ENCODE data around the gene WFDC1. TPM values are rescaled to one million over a fixed set of nuclear protein-coding genes. Genes with fewer than 3 reads are reported as not detected.

WFDC1 gene, protein sequence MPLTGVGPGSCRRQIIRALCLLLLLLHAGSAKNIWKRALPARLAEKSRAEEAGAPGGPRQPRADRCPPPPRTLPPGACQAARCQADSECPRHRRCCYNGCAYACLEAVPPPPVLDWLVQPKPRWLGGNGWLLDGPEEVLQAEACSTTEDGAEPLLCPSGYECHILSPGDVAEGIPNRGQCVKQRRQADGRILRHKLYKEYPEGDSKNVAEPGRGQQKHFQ
- polyA plus RNA-seq (2013, experiment 1 of 4), result not detected
- polyA plus RNA-seq (2013, experiment 2 of 4), result not detected
- 0.16 TPM for polyA plus RNA-seq (2013, experiment 3 of 4)
- polyA plus RNA-seq (2013, experiment 4 of 4), result 0.12 TPM

DNA sequence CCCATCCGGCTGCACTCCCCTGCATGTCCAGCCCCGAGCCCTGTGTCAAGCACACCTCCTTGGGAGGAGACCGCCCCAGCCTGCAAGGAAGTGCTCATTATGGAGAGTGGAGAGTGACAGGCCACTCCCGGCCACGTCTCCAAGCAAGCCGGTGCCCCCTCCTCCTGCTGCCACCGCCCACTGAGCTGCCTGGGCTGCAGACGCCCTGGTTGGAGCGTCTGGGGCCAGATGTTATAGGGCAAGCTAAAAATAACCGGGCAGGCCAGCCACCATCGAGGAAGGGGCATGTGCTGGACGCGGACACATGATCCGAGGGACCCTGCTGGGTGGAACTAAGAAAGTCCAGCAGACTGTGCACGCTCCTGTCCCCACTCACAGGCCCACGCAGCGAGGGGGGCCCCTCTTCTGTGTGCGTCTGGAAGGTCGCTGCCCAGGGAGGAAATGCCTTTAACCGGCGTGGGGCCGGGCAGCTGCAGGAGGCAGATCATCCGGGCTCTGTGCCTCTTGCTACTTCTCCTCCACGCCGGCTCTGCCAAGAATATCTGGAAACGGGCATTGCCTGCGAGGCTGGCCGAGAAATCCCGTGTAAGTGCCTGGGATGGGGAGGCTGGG lies at the start of gene WFDC1:
Gene WFDC1, plus strand, starts transcription at position 348 of the 612 bp plus-strand sequence. Its CDS starts 94 bp downstream, at position 442.
- no peak within 1 kb of the TSS for H3K4me3 ChIP-seq (ENCODE audit: insufficient read depth, low read depth, low read length)
- 50 to 54% methylated on average over 29 of the region's 29 CpGs for WGBS, 2 experiments
- H3K27ac ChIP-seq (ENCODE audit: insufficient read depth, low read depth, low read length, poor library complexity, severe bottlenecking), result no peak within 1 kb of the TSS
- no peaks in the 10 kb centered on the region for H3K9me3 ChIP-seq (ENCODE audit: control insufficient read depth, low read length)
- H3K4me1 ChIP-seq (ENCODE audit: control insufficient read depth, insufficient read depth, low read length), result peaks cover 15% of the 10 kb centered on the region
- H3K36me3 ChIP-seq (ENCODE audit: control insufficient read depth, insufficient read depth, low read length), result no peaks in the 10 kb centered on the region
- H3K27me3 ChIP-seq (ENCODE audit: control insufficient read depth, insufficient read depth, low read length, poor library complexity, severe bottlenecking), result no peaks in the 10 kb centered on the region

DNA sequence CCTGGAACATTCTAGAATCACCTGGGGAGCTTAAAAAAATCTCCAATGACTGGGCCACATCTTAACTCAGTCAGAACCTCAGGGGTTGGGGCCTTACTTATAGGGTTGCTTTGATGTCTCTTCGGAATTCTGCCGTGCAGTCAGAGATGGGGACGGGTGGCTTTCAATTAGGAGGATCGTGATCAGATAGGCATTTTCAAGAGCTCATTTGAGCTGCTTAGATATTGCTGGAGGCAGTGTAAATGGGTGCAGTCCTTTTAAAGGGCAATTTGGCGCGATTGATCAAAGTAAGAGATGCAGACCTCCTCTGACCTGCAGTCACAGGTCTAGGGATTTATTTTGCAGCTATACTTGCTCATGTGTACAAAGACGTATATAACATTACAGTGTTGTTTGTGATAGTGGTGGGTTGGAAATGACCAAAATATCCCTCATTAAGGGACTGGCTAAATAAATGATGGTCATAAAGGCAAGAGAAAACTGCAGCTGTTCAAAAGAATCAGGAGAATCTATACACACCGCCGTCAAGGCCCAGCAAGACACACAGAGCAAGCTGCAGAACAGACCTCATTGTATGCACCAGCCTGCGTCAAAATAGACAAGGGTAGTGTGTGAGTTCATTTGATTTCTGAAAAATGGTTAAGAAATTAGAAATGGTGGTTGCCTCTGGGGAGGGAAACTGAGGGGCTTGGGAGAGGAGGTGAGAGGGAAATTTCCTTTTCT lies 48.6 kb upstream of the WFDC1 start:
- H3K27ac ChIP-seq (ENCODE audit: insufficient read depth, low read depth, low read length, poor library complexity, severe bottlenecking), result no peak overlapping the region
- no peaks in the 10 kb centered on the region for H3K36me3 ChIP-seq (ENCODE audit: control insufficient read depth, insufficient read depth, low read length)
- H3K4me3 ChIP-seq (ENCODE audit: insufficient read depth, low read depth, low read length), result no peak overlapping the region
- H3K9me3 ChIP-seq (ENCODE audit: control insufficient read depth, low read length), result no peaks in the 10 kb centered on the region
- WGBS, 2 experiments, result 95 to 97% methylated on average over 10 of the region's 10 CpGs
- no peaks in the 10 kb centered on the region for H3K4me1 ChIP-seq (ENCODE audit: control insufficient read depth, insufficient read depth, low read length)
- H3K27me3 ChIP-seq (ENCODE audit: control insufficient read depth, insufficient read depth, low read length, poor library complexity, severe bottlenecking), result no peaks in the 10 kb centered on the region

DNA sequence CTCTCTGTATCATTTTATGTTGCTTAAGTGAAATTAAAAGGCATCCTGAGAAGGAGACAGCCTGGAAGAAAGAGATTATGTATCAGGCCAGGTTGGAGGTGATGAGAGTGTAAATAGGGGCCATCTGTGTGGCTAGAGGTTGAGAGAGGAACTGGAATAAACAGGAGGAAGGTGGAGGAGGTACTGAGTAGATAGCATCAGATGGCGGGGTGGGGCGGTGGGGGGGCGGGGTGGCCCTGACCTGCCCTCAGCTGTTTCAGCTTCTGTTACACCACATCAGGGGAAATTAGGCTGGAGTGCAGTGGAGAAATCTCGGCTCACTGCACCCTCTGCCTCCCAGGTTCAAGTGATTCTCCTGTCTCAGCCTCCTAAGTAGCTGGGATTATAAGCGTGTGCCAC lies 48.0 kb upstream of the WFDC1 start:
- H3K27ac ChIP-seq (ENCODE audit: insufficient read depth, low read depth, low read length, poor library complexity, severe bottlenecking), result no peak overlapping the region
- H3K27me3 ChIP-seq (ENCODE audit: control insufficient read depth, insufficient read depth, low read length, poor library complexity, severe bottlenecking), result no peaks in the 10 kb centered on the region
- no peaks in the 10 kb centered on the region for H3K36me3 ChIP-seq (ENCODE audit: control insufficient read depth, insufficient read depth, low read length)
- WGBS, 2 experiments, result 87 to 93% methylated on average over 5 of the region's 5 CpGs
- no peak overlapping the region for H3K4me3 ChIP-seq (ENCODE audit: insufficient read depth, low read depth, low read length)
- H3K9me3 ChIP-seq (ENCODE audit: control insufficient read depth, low read length), result no peaks in the 10 kb centered on the region
- H3K4me1 ChIP-seq (ENCODE audit: control insufficient read depth, insufficient read depth, low read length), result no peaks in the 10 kb centered on the region

DNA sequence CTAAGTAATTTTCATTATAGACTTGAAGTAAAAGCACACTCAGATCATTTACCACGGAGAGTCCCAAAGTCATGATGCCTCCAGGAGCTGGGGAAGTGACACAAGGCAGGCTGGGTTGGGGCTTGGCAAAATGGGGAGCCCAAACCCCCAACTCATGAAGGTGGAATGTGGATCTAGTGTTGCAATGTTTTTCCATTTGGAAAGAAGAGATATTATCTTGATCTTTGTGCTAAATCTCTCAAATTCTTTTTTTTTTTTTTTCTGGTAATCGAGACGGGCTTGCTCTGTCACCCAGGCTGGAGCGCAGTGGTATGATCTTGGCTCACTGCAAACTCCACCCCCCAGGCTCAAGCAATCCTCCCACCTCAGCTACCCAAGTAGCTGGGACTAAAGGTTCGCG lies 47.3 kb upstream of the WFDC1 start:
- no peaks in the 10 kb centered on the region for H3K36me3 ChIP-seq (ENCODE audit: control insufficient read depth, insufficient read depth, low read length)
- 93 to 94% methylated on average over 6 of the region's 6 CpGs for WGBS, 2 experiments
- no peaks in the 10 kb centered on the region for H3K9me3 ChIP-seq (ENCODE audit: control insufficient read depth, low read length)
- H3K27me3 ChIP-seq (ENCODE audit: control insufficient read depth, insufficient read depth, low read length, poor library complexity, severe bottlenecking), result no peaks in the 10 kb centered on the region
- H3K27ac ChIP-seq (ENCODE audit: insufficient read depth, low read depth, low read length, poor library complexity, severe bottlenecking), result no peak overlapping the region
- no peak overlapping the region for H3K4me3 ChIP-seq (ENCODE audit: insufficient read depth, low read depth, low read length)
- peaks cover 1% of the 10 kb centered on the region for H3K4me1 ChIP-seq (ENCODE audit: control insufficient read depth, insufficient read depth, low read length)

DNA sequence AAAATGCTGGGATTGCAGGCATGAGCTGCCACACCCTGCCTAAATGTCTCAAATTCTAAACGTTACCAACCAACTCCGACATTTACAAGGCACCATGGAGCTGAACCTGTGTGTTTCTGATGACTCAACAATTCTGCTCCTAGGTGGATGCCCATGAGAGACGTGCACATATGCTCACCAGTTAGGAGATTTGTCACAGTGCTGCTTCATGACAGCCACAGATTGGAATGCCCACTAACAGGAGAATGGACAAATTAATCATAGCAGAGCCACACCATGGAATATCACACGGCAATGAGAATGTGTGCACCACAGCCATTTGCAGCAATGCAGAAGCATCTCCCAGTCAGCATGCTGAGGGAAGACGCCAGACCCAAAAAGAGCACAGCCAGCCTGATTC lies 46.8 kb upstream of the WFDC1 start:
- H3K4me3 ChIP-seq (ENCODE audit: insufficient read depth, low read depth, low read length), result no peak overlapping the region
- no peak overlapping the region for H3K27ac ChIP-seq (ENCODE audit: insufficient read depth, low read depth, low read length, poor library complexity, severe bottlenecking)
- peaks cover 4% of the 10 kb centered on the region for H3K4me1 ChIP-seq (ENCODE audit: control insufficient read depth, insufficient read depth, low read length)
- H3K36me3 ChIP-seq (ENCODE audit: control insufficient read depth, insufficient read depth, low read length), result no peaks in the 10 kb centered on the region
- no peaks in the 10 kb centered on the region for H3K27me3 ChIP-seq (ENCODE audit: control insufficient read depth, insufficient read depth, low read length, poor library complexity, severe bottlenecking)
- 93% methylated on average over 5 of the region's 5 CpGs for WGBS, 2 experiments
- H3K9me3 ChIP-seq (ENCODE audit: control insufficient read depth, low read length), result no peaks in the 10 kb centered on the region

DNA sequence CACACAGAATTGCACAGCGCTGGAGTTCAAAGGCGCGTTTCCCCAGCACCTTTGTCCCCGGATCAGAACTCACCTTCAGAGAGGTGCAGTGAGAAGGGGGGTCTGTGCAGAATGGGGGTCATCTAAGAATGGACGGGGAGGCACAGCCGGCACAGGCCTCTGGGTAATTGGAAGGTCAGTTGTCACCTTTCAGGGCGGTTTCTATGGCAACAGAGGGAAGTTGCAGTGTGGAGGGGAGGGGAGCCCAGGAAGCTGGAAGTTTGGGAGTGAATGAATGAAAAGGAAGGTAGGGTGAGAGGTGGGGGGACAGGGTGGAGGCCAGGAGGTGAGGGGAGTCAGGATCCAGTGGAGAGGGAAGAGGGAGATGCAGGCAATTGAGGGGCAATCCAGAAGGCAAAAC lies 42.5 kb upstream of the WFDC1 start:
- Histone ChIP-seq H3K4me1 (ENCODE audit: control insufficient read depth, insufficient read depth, low read length) (peaks cover 4% of the 10 kb centered on the region), H3K4me3 (ENCODE audit: insufficient read depth, low read depth, low read length) (no peak overlapping the region), H3K27ac (ENCODE audit: insufficient read depth, low read depth, low read length, poor library complexity, severe bottlenecking) (no peak overlapping the region), H3K27me3 (ENCODE audit: control insufficient read depth, insufficient read depth, low read length, poor library complexity, severe bottlenecking) (no peaks in the 10 kb centered on the region), H3K36me3 (ENCODE audit: control insufficient read depth, insufficient read depth, low read length) (no peaks in the 10 kb centered on the region), H3K9me3 (ENCODE audit: control insufficient read depth, low read length) (no peaks in the 10 kb centered on the region)
- 68 to 69% methylated on average over 7 of the region's 7 CpGs for WGBS, 2 experiments

DNA sequence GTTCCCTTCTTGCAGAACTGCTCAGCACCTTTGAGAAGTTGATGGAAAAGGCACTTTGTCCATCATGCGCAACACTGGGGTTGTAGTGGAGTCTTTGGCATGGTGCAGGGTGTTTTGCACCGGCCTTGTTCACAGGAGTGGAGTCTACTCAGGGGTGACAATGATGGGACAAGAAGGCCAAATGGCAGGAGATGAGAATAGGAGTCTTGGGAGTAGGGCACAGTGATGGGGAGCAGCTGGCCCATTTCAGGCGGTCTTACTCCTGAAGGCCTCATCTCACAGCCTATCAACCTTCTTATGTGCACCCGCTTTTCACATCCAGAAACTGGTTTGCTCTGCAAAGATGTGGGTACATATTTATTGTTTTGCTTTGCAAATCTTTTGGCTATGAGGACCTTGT lies 41.5 kb upstream of the WFDC1 start:
- H3K9me3 ChIP-seq (ENCODE audit: control insufficient read depth, low read length), result no peaks in the 10 kb centered on the region
- H3K27me3 ChIP-seq (ENCODE audit: control insufficient read depth, insufficient read depth, low read length, poor library complexity, severe bottlenecking), result no peaks in the 10 kb centered on the region
- H3K36me3 ChIP-seq (ENCODE audit: control insufficient read depth, insufficient read depth, low read length), result no peaks in the 10 kb centered on the region
- H3K27ac ChIP-seq (ENCODE audit: insufficient read depth, low read depth, low read length, poor library complexity, severe bottlenecking), result no peak overlapping the region
- no peak overlapping the region for H3K4me3 ChIP-seq (ENCODE audit: insufficient read depth, low read depth, low read length)
- WGBS, 2 experiments, result 71 to 73% methylated on average over 4 of the region's 4 CpGs
- peaks cover 4% of the 10 kb centered on the region for H3K4me1 ChIP-seq (ENCODE audit: control insufficient read depth, insufficient read depth, low read length)

DNA sequence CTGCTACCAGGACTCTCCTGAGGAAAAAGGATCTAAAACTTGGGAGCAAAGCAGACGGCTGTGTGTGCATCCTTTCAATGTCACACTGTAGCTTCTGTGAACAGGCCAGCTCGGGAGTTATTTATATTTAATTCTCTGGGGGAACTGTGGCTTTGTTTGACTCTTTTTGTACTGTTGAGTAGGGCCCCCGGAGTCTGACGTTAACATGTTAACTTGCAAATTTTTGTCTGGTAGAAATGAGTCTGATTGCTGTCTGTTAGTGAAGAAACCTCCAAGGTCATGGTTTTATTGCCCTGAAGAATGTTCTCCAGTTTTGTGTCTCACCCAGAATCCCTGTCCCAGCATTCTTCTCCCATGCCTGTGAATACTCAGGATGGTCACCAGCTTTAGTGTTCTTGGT lies 40.6 kb upstream of the WFDC1 start:
- Histone ChIP-seq H3K36me3 (ENCODE audit: control insufficient read depth, insufficient read depth, low read length) (no peaks in the 10 kb centered on the region), H3K27me3 (ENCODE audit: control insufficient read depth, insufficient read depth, low read length, poor library complexity, severe bottlenecking) (no peaks in the 10 kb centered on the region), H3K4me1 (ENCODE audit: control insufficient read depth, insufficient read depth, low read length) (peaks cover 4% of the 10 kb centered on the region), H3K27ac (ENCODE audit: insufficient read depth, low read depth, low read length, poor library complexity, severe bottlenecking) (no peak overlapping the region), H3K4me3 (ENCODE audit: insufficient read depth, low read depth, low read length) (no peak overlapping the region), H3K9me3 (ENCODE audit: control insufficient read depth, low read length) (no peaks in the 10 kb centered on the region)
- WGBS, 2 experiments, result 86 to 90% methylated on average over 4 of the region's 4 CpGs

DNA sequence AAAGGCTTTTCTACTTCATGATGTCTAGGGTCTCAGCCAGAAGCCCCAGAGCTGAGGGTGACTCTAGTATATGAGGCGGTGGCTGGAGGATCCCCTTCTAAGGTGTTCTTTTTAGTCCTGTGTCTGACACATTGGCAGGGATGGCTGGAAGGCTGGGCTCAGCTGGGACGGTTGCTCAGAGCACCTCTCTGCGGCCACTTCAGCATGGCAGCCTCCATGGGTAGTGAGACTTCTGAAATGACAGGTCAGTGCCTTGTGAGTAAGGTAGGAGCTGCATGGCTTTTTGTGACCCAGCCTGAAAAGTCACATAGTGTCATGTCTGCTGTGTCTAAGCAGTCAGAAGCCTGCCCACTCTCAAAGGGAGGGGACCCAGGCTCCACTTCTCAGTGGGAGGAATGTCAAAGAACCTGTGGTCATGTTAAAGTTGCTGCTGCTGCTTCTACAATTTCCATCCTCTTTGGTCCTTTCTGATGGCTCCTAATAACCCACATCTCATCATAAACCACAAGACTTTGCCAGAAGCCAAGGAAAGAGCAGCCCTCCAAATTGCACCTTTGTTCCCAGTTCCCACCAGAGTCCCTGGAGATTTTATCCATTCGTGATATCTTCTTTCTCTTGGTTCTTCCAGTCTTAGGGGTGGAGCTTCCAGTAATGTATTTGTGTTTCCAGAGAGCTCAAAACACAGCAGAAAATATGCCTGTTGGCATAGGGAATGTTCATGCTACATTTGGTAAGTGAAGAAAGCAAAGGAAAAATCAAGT lies 39.4 kb upstream of the WFDC1 start:
- H3K4me1 ChIP-seq (ENCODE audit: control insufficient read depth, insufficient read depth, low read length), result peaks cover 4% of the 10 kb centered on the region
- WGBS, 2 experiments, result 91 to 93% methylated on average over 4 of the region's 4 CpGs
- no peak overlapping the region for H3K27ac ChIP-seq (ENCODE audit: insufficient read depth, low read depth, low read length, poor library complexity, severe bottlenecking)
- no peaks in the 10 kb centered on the region for H3K9me3 ChIP-seq (ENCODE audit: control insufficient read depth, low read length)
- H3K4me3 ChIP-seq (ENCODE audit: insufficient read depth, low read depth, low read length), result no peak overlapping the region
- no peaks in the 10 kb centered on the region for H3K27me3 ChIP-seq (ENCODE audit: control insufficient read depth, insufficient read depth, low read length, poor library complexity, severe bottlenecking)
- H3K36me3 ChIP-seq (ENCODE audit: control insufficient read depth, insufficient read depth, low read length), result no peaks in the 10 kb centered on the region

DNA sequence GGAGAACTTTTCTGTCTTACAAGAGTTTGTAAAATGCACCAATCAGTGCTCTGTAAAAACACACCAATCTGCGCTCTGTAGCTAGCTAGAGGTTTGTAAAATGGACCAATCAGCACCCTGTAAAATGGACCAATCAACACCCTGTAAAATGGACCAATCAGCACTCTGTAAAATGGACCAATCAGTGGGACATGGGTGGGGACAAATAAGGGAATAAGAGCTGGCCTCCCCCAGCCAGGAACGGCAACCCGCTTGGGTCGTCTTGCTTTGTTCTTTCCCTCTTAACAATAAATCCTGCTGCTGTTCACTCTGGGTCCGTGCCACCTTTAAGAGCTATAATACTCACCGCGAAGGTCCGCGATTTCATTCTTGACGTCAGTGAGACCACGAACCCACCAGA lies 36.4 kb upstream of the WFDC1 start:
- no peaks in the 10 kb centered on the region for H3K4me1 ChIP-seq (ENCODE audit: control insufficient read depth, insufficient read depth, low read length)
- WGBS, 2 experiments, result 87 to 90% methylated on average over 11 of the region's 11 CpGs
- no peak overlapping the region for H3K4me3 ChIP-seq (ENCODE audit: insufficient read depth, low read depth, low read length)
- no peaks in the 10 kb centered on the region for H3K27me3 ChIP-seq (ENCODE audit: control insufficient read depth, insufficient read depth, low read length, poor library complexity, severe bottlenecking)
- H3K27ac ChIP-seq (ENCODE audit: insufficient read depth, low read depth, low read length, poor library complexity, severe bottlenecking), result no peak overlapping the region
- no peaks in the 10 kb centered on the region for H3K9me3 ChIP-seq (ENCODE audit: control insufficient read depth, low read length)
- H3K36me3 ChIP-seq (ENCODE audit: control insufficient read depth, insufficient read depth, low read length), result no peaks in the 10 kb centered on the region

All from ectodermal cell (in vitro differentiated cells).